Hematopoietic multipotent progenitor cell (in vitro differentiated cells): ENCODE results near the gene PCDH7. TPM values are rescaled to one million over a fixed set of nuclear protein-coding genes. Genes with fewer than 3 reads are reported as not detected.

Experiments used
- DNase-seq, 3 donors: peaks; one replicate each; pipeline ENCODE4 v3.0.0-alpha.2; 2011 to 2015; ENCODE audit warnings: low read depth in 2 of 3, low spot score in 2 of 3
- total RNA-seq: library from RNA; depleted of rRNA; stranded (reverse); fragments of >200 nt; gene quantifications from one replicate; pipeline ENCODE4 v1.2.3, GENCODE V29; 2012

Gene PCDH7
- total RNA-seq, 1 donor: under 0.01 TPM

GRCh38 chr4:30776451-30776850 is 56.3 kb downstream of the PCDH7 start:
- no peak for DNase-seq

DNA sequence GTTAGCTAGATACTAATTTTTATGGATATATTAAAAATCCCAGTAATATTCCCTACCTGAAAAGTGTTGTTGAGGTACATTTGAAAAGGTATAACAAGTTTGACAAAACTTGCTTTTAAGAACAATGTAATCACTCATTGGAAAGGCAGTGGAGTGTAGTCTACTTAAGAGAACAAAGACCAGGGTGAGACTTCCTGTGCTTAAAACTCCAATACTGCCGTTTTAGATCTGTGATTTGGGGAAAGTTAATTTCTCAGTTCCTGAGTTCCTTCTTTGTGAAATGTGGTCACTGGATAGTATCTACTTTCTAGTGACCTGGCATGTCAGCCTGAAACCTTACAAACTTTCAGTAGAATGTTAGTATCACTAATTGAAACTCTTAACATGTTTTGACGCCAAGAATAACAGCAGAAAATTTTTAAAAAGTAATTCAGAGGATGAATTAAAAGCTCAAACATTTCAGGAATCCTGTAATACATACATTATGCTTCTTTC is 56.8 kb downstream of the PCDH7 start:
- DNase-seq: no peak
